ENCODE data around the gene CACNA1I. TPM values are rescaled to one million over a fixed set of nuclear protein-coding genes. Genes with fewer than 3 reads are reported as not detected.

The CACNA1I gene
- polyA plus RNA-seq, 3 donors = 0.09 to 0.10 (median 0.09) TPM

- no peak for DNase-seq (ENCODE audit: extremely low read depth in 1 of 11, low read depth in 9 of 11, low spot score in 4 of 11)
Observed at GRCh38 chr22:39734866-39735265, 164.3 kb downstream of the CACNA1I start.

GRCh38 chr22:39735776-39736175, 165.2 kb downstream of the CACNA1I start:
- DNase-seq (ENCODE audit: extremely low read depth in 1 of 11, low read depth in 9 of 11, low spot score in 4 of 11) = no peak

GRCh38 chr22:39738746-39739145, 168.2 kb downstream of the CACNA1I start:
- no peak for DNase-seq (ENCODE audit: extremely low read depth in 1 of 11, low read depth in 9 of 11, low spot score in 4 of 11)

Other genes starting within 250 kb of the CACNA1I start
- gene SYNGR1, start 220.8 kb upstream of the CACNA1I start, polyA plus RNA-seq (ENCODE audit: insufficient read length in 3 of 3) = 10 to 100 TPM; 15.7 to 28.4 (median 23.7) TPM
- gene TAB1, start 171.0 kb upstream of the CACNA1I start, polyA plus RNA-seq (ENCODE audit: insufficient read length in 3 of 3) = 10 to 100 TPM; 21.1 to 33.0 (median 30.7) TPM
- gene MGAT3, start 113.7 kb upstream of the CACNA1I start, polyA plus RNA-seq (ENCODE audit: insufficient read length in 3 of 3) = 10 to 100 TPM; 20.8 to 33.3 (median 22.0) TPM
- 10 to 100 TPM; 32.3 to 36.0 (median 34.8) TPM for gene MIEF1, start 68.5 kb upstream of the CACNA1I start, polyA plus RNA-seq (ENCODE audit: insufficient read length in 3 of 3)
- gene ATF4, start 50.2 kb upstream of the CACNA1I start, polyA plus RNA-seq (ENCODE audit: insufficient read length in 3 of 3) = 100 to 1,000 TPM; 260 to 282 (median 267) TPM
- gene RPS19BP1, start 38.0 kb upstream of the CACNA1I start, polyA plus RNA-seq (ENCODE audit: insufficient read length in 3 of 3) = 10 to 100 TPM; 41.3 to 58.4 (median 52.9) TPM

Data from renal cortex interstitium (tissue), 11 donors.